HG02623 (cell line): Measurements from ENCODE around the gene MAPK8.

ENCODE experiments used
- ATAC-seq: cut with Tn5 transposase; IDR thresholded peaks from one replicate; pipeline ENCODE4 v1.9.1; 2021; ENCODE audit warnings: moderate library complexity; ENCODE audit not compliant: unreplicated experiment

Gene MAPK8

DNA sequence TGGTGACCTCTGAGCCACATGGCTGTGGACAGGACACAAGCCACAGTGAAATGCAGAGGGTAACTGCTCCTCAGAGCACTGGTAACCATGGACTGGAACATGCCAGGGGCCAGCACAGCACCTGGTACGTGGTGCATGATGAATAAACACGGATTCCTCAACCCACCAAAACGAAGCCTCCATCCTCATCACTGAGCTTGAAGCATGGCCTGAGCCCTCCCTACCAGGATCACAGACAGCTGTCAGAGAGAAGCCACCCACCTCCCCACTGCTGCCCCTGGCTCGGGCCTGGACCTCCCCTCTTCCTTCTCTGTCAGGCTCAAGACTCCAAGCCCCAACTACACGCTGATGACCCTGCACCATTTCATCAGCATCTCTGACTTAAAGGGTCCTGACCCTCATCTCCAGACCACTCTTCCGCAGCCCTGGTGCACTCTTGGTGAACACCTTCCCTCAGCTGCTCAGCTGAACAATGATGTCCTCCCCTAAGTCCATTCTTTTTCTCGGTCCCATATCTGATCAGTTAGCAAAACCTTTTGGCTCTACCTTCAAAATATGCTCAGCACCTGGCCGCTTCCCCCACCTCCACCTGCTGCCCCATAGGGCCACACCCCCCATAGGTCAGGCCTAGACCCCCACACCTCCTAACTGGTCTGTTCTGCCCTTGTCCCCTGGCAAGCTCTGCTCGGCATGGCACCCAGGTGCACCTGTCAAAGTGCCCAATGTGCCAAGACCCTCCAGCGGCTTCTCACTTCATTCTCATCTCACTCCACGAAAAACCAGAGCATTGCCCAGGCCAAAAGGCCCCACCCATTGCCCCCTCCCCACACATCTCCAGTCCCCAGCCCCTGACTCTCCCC, 141.1 kb downstream of the MAPK8 start:
- ATAC-seq, result no peak

GRCh38 chr10:48448796-48449195, 142.3 kb downstream of the MAPK8 start:
- ATAC-seq, result no peak

GRCh38 chr10:48449501-48450232, 143.2 kb downstream of the MAPK8 start:
- no peak for ATAC-seq

GRCh38 chr10:48450233-48450740, 143.8 kb downstream of the MAPK8 start:
- no peak for ATAC-seq

- ATAC-seq, result no peak
Observed at GRCh38 chr10:48450741-48451466, 144.4 kb downstream of the MAPK8 start.

- ATAC-seq, result no peak
Observed at GRCh38 chr10:48451969-48452878, 145.7 kb downstream of the MAPK8 start.

DNA sequence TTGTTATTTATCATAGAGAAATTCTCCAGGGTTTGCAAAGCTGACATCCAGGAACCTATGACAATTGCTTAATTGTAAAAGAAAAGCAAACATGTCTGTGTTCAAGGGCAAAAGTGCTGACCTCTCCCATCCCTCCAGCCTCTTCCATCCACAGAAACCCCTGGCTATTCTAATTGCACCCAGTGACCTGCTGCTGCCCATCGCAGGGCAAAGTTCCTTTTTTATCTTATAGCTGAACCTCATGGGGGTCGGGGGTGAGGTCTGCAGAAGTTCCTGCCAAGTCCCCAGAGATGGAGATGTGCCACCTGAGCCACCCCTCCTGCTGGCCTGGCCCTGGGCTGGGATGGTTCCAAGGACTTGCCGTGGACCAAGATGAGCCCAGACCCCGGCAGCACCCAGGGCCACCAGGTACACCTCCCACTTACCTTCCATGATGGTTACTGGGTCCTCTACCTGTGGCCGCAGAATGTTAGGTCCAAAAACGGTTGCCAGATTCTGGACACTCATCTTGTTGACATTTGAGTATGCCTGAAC, 146.5 kb downstream of the MAPK8 start:
- no peak for ATAC-seq

- no peak for ATAC-seq
Observed at GRCh38 chr10:48453451-48454301, 147.2 kb downstream of the MAPK8 start.

- no peak for ATAC-seq
Observed at GRCh38 chr10:48454302-48455054, 148.0 kb downstream of the MAPK8 start.

DNA sequence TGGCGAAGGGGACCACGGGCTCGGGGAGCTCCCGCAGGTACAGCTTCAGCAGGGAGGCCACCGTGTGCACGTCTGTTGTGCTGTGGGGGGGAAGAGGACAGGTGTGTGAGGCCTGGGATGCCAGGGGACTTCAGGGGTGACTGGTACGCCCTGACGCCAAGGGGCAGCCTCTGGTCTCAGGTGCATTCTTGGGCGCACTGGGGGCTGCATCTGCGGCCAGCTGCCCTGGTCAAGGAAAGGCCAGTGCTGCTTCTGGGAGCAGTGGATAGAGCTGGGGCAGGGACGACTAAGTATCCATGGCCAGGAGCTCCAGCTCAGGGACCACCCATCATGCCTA, 148.5 kb downstream of the MAPK8 start:
- ATAC-seq, result no peak

- ATAC-seq, result no peak
Observed at GRCh38 chr10:48455392-48456151, 149.1 kb downstream of the MAPK8 start.

GRCh38 chr10:48456361-48456804, 149.9 kb downstream of the MAPK8 start:
- ATAC-seq, result no peak

DNA sequence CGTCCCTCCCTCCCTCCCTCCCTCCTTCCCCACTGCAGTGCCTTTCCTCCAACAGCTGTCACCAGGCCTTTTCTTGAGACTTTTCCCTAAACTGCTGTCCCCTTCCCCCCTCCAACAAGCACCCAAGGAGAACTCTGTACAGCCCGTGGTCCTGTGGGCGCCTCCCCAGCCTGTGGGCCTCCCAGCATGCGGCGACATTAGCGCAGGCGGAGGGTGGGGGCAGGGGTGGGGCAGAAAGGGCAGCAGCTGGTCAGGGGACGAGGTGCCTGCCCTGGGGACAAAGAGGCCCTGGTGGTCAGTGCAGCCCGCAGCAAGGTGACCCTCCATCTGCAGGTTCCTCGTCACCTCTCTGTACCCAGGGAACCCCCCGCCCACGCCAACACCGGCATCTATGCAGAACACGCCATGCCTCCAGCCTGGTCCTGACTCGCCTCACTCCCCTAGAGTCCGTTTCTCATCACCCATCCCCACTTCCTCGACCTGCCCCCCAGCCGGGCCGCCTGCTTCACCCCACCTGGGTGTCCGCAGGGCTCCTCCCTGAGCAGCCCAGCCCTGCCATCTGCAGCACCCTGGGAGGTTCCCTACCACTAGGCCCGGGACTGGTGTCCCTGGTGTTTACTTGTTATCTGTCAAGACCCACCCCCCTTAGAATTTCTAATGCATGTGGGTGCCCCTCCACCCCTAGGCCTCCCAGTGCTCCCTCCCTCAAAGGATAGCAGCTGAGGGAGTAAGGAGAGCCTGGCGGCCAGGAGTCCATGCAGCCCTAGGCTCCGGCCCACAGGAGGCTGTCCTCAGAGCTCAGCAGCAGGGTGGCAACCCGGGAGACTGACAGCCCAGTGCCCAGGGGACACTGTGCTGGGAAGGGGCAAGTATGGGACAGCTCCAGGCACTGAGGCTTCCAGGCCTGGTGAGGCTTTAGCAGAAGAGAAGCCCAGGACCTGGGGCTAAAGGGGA, 150.6 kb downstream of the MAPK8 start:
- ATAC-seq, result no peak

DNA sequence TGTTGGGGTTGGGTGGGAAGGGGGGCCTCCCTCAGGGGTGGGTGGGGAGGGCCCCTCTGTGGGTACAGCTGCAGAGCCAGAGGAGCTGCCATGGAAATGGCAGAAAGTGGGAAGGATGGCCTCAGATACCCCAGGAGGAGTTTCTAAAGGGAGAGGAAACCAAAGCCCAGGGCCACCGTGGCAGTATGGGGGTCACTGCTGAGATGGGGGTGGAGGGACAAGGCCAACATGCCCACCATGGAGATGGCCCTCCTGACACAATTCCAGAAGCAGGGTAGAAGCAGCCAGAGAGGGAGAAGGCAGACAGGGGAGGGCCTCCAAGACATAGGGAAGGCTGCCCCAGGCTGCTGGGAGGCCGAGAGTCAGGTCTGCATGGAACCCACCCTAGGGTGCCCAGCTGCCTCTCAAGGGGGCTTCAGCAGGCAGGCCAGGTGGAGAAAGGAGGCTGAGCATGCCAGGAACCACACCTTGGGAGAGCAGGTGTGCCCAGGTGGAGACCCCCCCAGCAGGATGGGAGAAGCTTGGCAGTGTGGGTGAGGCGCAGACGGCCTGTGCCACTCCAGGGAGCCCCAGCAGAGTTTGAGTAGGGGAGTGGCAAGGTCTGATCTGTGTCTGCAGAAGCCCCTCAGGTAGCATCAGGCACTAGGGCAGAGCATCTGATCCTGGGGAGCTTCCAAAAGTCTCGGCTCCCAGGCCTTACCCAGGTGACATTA, 151.6 kb downstream of the MAPK8 start:
- ATAC-seq, result no peak

- no peak for ATAC-seq
Observed at GRCh38 chr10:48458662-48459048, 152.2 kb downstream of the MAPK8 start.
